HT-29 (cell line): ENCODE data around the gene MAZ. TPM values are rescaled to one million over a fixed set of nuclear protein-coding genes. Genes with fewer than 3 reads are reported as not detected.

Experiments used
- DNase-seq: peaks from one replicate; pipeline ENCODE4 v3.0.0-alpha.2; 2015; ENCODE audit warnings: low spot score
- total RNA-seq: library from RNA; depleted of rRNA; stranded (reverse); fragments of >200 nt; shearing (Covaris generic); gene quantifications from 2 replicates; pipeline ENCODE4 v1.2.3, GENCODE V29; 2014

The MAZ gene
- total RNA-seq, 1 experiment from 2014 or later, result 795 TPM

DNA sequence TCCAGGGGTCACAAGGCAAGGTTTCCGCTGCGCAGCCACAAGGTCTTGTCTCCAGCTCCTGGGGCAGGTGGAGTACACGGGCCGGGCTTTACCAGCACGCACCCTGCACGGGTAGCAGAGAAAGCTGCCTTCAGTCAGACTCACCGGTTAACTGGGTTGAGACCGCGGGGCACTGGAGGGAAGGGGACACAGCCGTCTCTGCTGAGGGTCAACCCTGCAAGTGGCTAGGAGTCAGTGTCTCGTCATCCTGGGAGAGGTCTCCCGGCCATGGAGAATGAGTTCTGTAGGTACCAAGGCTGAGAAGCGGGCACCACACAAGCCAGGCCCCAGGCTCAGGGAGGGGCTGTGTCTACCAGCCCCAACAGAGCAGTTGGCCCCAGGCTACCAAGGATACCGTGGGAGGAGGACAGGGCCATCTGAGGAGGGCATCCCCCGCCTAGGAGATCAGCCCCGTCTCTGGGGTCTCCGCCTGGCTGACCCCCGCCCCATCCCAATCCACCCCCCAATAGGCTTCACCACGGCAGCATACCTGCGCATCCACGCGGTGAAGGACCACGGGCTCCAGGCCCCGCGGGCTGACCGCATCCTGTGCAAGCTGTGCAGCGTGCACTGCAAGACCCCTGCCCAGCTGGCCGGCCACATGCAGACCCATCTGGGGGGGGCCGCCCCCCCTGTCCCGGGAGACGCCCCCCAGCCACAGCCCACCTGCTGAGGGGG is 2.9 kb downstream of the MAZ start:
- DNase-seq, result no peak

DNA sequence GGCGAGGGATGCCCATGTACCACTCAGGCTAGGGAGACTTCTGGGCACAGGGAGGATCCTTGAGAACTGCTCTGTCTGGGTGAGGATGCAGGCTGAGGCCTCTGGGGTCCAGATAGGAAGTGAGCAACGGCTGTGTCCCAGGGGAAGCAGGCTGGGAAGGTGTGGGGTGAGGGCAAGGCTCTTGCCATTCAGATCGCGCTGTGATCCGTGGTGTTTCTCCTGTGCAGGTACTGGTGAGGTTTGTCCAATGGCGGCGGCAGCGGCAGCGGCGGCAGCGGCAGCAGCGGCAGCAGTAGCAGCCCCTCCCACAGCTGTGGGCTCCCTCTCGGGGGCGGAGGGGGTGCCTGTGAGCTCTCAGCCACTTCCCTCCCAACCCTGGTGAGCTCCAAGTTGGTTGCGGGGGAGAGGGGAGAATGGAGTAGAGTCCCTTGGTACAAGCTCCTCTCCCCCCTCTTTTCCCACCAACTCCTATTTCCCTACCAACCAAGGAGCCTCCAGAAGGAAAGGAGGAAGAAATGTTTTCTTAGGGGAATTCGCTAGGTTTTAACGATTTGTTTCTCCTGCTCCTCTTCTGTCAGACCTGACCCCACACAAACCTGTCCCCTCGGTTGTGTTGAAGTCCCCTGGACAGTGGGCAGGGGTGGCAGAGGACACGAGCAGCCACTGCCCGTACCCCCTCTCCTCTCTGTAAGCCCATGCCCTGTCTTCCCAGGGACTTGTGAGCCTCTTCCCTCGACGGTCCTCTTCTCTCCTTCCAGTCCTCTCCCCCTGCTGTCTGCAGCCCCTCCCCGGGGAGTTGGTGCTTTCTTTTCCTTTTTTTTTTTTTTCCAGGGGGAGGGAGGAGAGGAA is 3.7 kb downstream of the MAZ start:
- DNase-seq, result no peak

DNA sequence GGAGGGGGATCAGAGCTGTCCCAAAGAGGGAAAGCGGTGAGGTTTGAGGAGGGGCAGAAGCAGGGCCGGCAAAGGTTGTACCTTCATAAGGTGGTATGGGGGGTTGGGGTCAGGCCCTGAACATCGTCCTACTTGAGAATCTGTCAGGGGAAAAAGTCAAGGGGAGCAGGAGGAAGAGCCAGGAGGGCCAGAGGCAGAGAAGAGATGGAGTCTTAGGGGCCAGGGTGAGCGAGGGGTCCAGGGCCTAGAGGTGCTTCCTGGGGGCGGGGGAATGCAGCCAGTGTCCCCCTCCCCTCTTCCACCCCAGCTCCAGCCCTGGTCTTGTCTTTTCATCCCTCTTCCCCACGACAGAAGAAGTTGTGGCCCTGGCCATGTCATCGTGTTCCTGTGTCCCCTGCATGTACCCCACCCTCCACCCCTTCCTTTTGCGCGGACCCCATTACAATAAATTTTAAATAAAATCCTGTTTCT is 4.4 kb downstream of the MAZ start:
- DNase-seq, result no peak

DNA sequence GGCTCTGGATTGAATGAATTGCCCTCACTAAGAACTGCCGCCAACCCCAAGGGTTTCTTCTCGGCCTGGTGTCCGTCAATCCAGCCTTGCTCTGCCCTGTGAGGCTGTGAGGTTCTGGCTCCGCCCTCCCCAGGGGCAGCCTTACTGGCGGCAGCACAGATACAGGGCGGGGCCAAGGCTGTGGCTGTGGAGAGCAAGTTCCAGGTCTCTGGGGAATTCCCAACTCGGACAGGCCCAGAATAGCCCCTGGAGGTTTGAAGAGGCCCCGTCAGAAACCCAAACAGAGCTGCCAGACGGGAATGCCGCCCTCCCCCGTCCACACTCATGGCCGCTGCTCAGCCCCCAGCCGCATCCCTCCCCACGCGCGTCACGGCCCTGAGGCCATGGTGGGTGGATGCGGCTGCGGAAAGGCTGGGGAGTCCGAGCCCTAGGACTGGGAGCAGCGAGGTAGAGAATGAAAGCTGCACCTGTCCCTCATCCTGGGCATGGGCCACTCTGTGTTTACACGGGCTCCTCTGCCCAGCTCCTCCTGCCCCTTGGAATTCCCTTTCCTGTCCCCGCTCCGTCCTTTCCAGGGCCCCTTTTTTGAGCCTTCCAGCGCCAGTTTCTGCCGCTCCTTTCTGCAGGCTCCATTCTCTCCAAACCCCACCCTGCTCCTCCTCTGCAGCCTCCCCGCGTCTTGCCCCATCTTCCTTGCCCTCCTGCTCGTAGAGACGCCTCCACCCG is 5.0 kb downstream of the MAZ start:
- peak; percentile 93 for DNase-seq

DNA sequence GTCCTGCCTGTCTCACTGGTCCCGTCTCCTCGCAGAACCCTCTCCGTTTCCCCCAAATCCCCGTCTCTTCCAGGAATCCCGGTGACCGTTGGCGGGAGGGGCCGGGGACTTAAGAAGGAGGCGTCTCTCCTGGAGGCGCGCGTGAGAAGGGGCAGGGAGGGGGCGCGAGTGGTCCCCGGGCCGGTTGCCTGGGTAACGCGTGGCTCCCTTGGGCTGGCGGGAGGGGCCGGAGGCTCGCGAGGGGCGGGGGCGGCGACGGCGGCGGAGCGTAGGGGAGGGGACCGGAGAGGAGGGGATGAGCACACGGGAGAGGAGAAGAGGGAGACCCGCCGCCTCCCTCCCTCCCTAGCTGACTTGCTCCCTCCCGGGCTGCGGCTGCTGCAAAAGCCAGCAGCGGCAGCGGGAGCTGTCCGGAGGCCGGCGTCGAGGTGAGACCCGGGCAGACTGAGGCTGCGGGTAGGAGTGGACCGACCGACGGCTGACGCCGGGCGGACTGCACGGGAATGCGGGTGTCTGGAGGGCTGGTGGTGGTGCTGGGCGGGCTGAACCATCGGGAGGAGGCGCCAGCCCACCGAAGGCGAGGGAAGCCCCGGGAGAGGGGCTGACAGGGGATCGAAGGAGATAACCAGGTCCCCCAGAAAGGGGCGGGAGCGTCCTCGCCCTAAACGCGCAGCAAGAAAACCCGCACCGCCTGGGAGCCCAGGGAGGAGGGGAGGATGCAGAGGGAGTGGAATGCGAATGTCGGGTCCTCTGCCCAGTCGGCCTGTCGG is 5.8 kb downstream of the MAZ start, which contains the start of gene PRRT2:
Gene PRRT2 (plus strand): TSS at position 298 of the 770 bp plus-strand sequence. CDS start 862 bp downstream, outside the sequence.
- DNase-seq, result no peak

DNA sequence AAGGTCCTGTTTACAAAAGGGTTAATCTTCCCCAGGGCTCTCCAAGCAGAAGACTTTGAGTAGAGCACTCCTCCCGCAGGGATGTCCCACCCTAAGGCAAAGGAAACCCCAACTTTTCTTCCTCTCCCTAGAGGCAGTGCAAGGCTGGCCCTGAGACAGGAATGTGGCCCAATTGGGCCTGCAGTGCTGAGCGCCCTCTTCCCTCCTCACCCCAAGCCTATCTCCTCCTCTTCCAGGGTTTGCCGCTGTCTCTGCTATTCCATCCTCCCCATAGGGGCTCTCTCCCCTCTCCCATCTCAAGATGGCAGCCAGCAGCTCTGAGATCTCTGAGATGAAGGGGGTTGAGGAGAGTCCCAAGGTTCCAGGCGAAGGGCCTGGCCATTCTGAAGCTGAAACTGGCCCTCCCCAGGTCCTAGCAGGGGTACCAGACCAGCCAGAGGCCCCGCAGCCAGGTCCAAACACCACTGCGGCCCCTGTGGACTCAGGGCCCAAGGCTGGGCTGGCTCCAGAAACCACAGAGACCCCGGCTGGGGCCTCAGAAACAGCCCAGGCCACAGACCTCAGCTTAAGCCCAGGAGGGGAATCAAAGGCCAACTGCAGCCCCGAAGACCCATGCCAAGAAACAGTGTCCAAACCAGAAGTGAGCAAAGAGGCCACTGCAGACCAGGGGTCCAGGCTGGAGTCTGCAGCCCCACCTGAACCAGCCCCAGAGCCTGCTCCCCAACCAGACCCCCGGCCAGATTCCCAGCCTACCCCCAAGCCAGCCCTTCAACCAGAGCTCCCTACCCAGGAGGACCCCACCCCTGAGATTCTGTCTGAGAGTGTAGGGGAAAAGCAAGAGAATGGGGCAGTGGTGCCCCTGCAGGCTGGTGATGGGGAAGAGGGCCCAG is 6.7 kb downstream of the MAZ start:
- no peak for DNase-seq

DNA sequence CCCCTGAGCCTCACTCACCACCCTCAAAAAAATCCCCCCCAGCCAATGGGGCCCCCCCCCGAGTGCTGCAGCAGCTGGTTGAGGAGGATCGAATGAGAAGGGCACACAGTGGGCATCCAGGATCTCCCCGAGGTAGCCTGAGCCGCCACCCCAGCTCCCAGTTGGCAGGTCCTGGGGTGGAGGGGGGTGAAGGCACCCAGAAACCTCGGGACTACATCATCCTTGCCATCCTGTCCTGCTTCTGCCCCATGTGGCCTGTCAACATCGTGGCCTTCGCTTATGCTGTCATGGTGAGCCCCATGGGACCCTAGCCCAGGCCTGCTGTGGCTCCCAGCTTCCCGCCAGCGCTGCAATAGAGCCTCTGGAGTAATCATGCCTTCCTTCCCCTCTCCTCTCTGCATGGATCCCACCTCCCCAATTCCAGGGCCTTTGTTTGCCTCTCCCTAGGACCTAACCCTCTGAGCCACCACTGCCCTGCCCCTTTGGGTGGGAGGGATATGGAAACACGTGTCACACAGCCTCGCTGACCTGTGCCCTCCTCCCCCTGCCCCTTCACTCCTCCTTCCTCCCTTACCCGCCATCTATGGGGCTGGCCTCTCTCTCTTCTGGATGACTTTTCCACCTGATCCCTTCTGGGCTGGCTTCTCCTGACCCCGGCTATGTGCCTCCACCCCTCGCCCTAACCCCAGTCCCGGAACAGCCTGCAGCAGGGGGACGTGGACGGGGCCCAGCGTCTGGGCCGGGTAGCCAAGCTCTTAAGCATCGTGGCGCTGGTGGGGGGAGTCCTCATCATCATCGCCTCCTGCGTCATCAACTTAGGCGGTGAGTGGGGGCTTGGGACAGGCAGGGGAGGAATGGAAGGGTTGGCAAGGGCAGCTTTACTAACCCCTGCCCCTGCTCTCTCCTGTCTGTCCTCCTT is 7.6 kb downstream of the MAZ start:
- DNase-seq, result no peak

DNA sequence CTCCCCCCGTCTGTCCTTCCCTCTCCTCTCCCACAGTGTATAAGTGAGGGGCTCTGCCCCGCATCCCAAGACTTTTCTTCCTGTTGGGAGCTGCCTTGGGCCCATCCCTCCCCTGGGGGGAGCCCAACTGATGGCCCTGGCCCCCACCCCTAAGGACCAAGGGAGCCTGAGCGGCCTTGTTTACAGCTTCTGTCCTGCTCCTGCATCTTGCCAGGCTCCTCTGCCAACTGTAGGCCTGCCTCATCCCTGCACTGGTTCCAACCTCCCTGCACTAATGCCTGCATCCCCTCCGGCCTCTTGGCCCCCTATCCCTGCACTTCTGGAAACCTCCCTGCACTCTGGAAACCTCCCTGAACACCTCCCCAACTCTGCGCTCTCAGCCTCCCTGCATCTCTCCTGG is 8.3 kb downstream of the MAZ start:
- DNase-seq, result no peak

DNA sequence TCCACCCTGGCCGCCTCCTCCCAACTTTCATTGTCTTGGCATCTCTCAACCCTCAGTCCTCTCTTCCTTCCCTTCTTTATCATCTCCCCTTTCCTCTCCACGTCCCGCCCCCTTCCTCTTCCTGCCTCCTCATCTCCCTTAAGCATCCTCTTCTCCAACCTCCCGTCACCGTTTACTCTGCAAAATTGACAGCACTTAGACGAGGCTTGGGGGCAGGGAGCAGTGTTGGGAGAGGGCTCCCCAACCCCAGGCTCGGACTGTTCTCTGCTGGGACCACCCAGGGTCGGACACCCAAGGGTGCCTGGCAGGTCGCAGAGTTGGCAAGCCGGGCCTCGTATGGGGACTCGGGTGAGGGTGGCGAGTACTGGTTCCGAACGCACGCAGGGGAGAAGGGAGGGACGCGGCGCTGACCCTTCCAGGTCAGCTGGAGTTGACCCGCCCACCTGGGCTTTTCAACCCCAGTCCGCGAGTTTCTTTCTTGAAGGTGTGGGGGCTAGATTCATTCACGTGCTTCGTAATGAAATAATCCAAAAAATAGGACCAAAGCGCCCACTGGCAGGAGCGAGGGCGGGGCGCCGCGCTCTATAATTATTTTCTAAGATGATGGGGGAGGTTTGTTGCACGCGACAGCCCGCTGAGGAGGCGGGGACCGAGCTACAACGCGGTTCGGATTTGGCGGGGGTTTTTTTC is 8.8 kb downstream of the MAZ start:
- DNase-seq, result no peak

DNA sequence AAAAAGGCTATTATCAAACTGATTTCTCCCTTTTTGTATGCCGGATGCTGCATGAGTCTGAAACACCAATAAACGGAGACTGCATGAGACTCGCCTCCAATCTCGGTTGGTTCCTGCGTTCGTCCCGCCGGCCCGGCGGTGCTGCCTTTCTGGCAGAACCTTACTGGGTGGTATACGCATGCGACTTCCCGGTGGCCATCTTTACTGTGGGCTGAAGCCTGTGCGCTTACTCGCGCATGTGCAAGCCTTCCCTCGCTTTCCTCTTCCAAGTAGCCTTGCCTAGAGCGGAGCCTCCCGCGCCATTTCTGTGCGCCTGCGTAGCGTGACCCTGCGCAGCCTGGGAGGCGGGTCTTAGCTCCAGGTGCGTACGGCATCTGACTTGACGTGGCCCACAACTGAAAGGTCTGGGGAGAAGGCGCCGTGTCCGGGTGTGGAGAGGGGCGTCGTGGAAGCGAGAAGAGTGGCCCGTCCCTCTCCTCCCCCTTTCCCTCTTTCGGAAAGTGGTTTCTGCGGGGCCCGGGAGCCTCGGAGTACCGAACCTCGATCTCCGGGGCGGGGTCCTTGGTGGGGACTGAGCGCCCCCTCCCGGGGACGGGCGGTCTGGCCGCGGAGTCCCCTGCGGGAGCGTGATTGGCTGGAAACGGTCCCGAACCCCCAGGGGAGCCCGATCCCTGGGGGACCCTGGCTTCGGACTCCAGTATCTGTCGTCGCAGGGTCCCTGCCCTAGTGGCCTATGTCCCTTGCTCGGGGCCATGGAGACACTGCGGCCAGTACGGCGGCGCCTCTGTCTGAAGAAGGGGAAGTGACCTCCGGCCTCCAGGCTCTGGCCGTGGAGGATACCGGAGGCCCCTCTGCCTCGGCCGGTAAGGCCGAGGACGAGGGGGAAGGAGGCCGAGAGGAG is 9.7 kb downstream of the MAZ start, which contains the start of gene PAGR1:
Gene PAGR1 (plus strand): TSS at position 360 of the 901 bp plus-strand sequence. CDS start 374 bp downstream, at position 734.
- peak; percentile 96 for DNase-seq

DNA sequence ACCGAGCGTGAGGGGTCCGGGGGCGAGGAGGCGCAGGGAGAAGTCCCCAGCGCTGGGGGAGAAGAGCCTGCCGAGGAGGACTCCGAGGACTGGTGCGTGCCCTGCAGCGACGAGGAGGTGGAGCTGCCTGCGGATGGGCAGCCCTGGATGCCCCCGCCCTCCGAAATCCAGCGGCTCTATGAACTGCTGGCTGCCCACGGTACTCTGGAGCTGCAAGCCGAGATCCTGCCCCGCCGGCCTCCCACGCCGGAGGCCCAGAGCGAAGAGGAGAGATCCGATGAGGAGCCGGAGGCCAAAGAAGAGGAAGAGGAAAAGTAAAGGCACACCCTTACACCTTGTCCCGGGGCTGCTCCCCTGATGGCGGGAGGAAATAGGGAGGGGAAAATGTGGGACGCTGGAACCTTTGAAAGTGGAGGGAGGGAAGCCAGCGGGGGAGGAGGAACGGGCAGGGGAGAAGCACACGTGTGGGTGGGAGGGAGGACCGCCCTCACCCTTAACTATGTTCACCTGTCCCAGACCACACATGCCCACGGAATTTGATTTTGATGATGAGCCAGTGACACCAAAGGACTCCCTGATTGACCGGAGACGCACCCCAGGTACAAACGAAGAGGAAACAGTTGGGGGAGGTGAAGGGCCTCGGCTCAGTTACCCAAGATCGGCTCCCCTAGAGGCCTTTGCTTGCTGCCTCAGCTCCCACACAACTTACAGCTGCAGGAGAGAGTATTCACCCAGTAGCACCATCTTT is 10.5 kb downstream of the MAZ start:
- peak; percentile 66 for DNase-seq

DNA sequence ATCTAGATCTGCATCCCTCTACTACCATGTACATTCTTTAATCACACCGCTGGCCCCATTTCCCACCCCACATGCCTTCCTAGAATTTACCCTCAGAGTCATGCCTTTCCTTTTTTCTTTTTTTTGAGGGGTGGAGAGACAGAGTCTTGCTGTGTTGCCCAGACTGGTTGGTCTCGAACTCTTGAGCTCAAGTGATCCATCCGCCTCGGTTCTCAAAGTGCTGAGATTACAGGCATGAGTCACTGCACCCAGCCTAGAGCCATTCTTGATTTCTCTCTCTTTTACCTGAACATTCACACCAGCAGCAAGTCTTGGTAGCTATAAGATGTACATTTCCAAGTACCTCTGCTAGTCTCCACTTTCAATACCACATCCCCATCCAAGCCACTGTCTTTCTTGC is 11.8 kb downstream of the MAZ start:
- DNase-seq, result no peak

DNA sequence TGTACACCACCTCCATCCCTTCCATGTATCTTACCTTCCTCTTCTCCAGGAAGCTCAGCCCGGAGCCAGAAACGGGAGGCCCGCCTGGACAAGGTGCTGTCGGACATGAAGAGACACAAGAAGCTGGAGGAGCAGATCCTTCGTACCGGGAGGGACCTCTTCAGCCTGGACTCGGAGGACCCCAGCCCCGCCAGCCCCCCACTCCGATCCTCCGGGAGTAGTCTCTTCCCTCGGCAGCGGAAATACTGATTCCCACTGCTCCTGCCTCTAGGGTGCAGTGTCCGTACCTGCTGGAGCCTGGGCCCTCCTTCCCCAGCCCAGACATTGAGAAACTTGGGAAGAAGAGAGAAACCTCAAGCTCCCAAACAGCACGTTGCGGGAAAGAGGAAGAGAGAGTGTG is 13.2 kb downstream of the MAZ start:
- DNase-seq, result peak; percentile 61

DNA sequence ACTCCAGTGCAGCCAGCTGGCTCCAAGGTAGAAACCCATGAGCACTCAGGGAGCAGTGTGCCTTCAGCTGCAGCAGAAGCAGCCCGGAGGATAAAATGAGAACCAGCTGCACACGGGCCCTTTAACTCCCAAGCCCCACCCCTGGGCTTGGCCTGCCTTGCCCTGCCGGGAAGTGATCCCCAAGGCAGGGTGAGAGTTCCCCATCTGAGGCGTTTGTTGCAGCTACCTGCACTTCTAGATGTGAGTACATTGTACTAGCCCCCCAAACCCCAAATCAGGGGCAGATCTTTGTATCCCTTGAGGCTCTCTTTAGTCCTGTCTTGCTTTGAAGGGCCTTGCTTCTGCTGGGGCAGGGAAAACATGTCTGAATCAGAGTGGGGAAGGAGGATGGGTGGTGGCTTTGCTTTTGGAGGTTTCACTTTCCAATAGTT is 14.0 kb downstream of the MAZ start, which contains the start of gene MVP:
Gene MVP (plus strand): TSS at position 192 of the 431 bp plus-strand sequence. CDS start 10,088 bp downstream, outside the sequence.
- peak; percentile 75 for DNase-seq

DNA sequence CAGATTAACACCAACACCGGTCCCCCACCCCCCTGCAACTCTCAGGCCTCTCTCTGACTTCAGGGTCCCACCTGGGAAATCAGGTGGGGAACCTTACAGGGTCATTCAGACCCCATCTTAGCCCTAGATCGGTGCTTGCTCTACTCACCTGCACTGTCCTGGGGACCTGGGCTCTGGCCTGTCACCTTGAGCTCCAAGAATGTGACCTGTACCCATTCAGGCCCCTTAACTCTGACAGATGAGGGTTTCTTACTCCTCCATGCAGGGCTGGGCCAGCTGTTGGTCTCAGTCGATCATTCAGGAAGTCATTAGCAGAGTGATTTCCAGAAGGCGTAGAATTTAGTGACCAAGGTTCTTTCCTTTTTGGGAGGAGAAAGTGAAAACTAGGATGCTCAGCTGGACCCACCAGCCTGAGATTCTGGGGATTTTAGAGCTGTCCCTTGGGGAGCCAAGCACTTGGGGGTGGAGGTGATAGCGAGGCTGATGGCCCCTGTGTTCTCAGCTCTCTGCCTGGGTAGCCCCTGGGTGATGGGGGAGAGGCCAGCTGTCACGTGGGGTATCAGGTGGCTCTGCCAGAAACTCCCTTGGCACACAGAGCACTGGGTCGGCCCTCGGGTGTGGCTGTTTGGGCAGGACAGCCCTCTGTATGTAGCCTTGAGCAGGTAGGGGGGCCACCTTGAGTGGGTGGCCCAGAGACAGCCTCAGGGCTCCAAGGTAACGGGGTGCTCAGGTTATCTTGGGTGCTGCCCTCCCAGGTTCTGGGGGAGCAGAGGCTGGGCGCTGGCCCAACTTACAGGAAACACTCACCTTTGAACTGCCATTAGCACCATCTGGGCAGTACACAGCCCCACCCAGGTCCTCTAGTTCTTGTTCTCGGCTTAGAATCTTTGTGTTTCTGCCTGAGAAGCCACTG is 14.7 kb downstream of the MAZ start:
- DNase-seq, result peak; percentile 74
